Measurements from ENCODE around the gene MICAL3. TPM values are rescaled to one million over a fixed set of nuclear protein-coding genes. Genes with fewer than 3 reads are reported as not detected.

The MICAL3 gene
- total and polyA plus RNA-seq, 9 of the 15 experiments (the other 6 are each of a cell fraction or from before 2014, with no cell fraction given) = 0.53 to 32.1 (median 12.3) TPM

DNA sequence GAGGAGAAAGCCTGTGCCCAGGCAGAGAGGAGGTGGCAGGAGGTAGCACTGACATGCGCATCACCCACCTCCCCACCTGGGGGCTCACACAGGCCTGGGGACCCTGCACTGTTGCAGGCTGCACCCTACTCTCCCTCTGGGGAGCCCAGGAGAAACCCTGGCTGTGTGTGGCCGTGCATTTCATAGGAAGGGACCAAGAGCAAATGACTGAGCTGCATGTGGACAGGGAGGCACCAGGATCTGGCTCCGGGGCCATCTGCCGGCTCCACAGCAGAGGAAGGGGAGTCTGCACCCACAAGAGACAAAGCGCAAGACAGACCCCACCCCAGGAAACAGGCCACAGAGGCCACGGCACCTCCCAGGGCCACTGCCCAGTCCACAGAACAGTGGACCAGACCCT is 272.8 kb downstream of the MICAL3 start:
- Histone ChIP-seq H3K79me2 (ENCODE audit: control insufficient read depth, insufficient read depth, low read length) (peaks cover 30% of the 10 kb centered on the region), H3K9me1 (ENCODE audit: control insufficient read depth, insufficient read depth, low read length) (peaks cover 3% of the 10 kb centered on the region), H3K4me1 (replicated peaks in 1 of 2; ENCODE audit: control insufficient read depth in 2 of 2, insufficient read depth in 2 of 2, low read length in 2 of 2) (peaks cover 0 to 24% of the 10 kb centered on the region in 2 experiments; a peak in 2 of 5 replicates), H3K4me2 (ENCODE audit: insufficient read depth, low read length) (no peak overlapping the region), H3K4me3 (no peak overlapping the region), H3K9ac (ENCODE audit: insufficient read depth in 1 of 2, low read depth in 2 of 2, low read length in 2 of 2) (peak overlapping the region in 1 of 2 experiments; percentile 22; a peak in 2 of 4 replicates), H2AFZ (ENCODE audit: low read depth, low read length) (no peak overlapping the region), H3K27ac (ENCODE audit: extremely low read depth, low read depth, low read length) (no peak overlapping the region), H4K20me1 (replicated peaks; ENCODE audit: control insufficient read depth, insufficient read depth, low read length) (no peaks in the 10 kb centered on the region; the same call in 1 of the 2 replicates), H3K27me3 (ENCODE audit: control insufficient read depth in 2 of 2, insufficient read depth in 2 of 2, low read length in 2 of 2) (no peaks in the 10 kb centered on the region), H3K36me3 (ENCODE audit: control insufficient read depth, insufficient read depth, low read length) (0 out of 3 replicates have a peak, but pooled peaks cover 3% of the 10 kb centered on the region), H3K9me3 (replicated peaks; ENCODE audit: control insufficient read depth, insufficient read depth, low read depth, low read length) (no peaks in the 10 kb centered on the region)
- in situ Hi-C loops (cut with MboI) = no loop called here
- WGBS (ENCODE audit: insufficient coverage, low coverage, missing lambda C conversion rate) = 72% methylated on average over 6 of the region's 6 CpGs
- no peak for DNase-seq (ENCODE audit: extremely low read depth in 1 of 4, low spot score in 3 of 4)
- CTCF ChIA-PET (ENCODE audit: low intra/inter-chr PET ratio) = no interaction called here
- FAIRE-seq = no peak
- intact Hi-C loops (cut with micrococcal nuclease) = no loop called here
- no TSS peak for BruUV-seq (replicated peaks)
- TF ChIP-seq IFI16 (CRISPR knock-in tag; IDR thresholded peaks at IDR 0.05) (no peak), FOXP1 (CRISPR knock-in tag; IDR thresholded peaks at IDR 0.05) (no peak), MBD2 (IDR thresholded peaks at IDR 0.05; ENCODE audit: borderline replicate concordance, low read depth) (no peak), RHOXF2B (CRISPR knock-in tag; conservative IDR thresholded peaks at IDR 0.05) (no peak), HIVEP1 (CRISPR knock-in tag; IDR thresholded peaks at IDR 0.05) (no peak), RCOR1 (IDR thresholded peaks at IDR 0.05; ENCODE audit: borderline replicate concordance in 1 of 2, low read depth in 2 of 2, low read length in 2 of 2) (no peak)
- POLR2A ChIA-PET = interaction anchor here (0.6 to 1.4 kb wide), 5 partner anchors 8 to 309 kb away, joined by 3 to 5 read pairs (median 3); no protein-coding TSS in a partner anchor
- no peak for ATAC-seq

Data from K562 (cell line).